Measurements from ENCODE around the gene TBC1D19.
"Not testable (repeated sequence)": the region's sequence is repeated elsewhere in the genome, so short reads cannot be mapped to it uniquely, and the experiment has no call there.

TBC1D19 gene

GRCh38 chr4:26596843-26597242 is 13.0 kb downstream of the TBC1D19 start:
- no peak for DNase-seq (ENCODE audit: low read depth in 2 of 2)

GRCh38 chr4:26601204-26601603 is 17.3 kb downstream of the TBC1D19 start:
- DNase-seq (ENCODE audit: low read depth in 2 of 2), result no peak

GRCh38 chr4:26607776-26608175 is 23.9 kb downstream of the TBC1D19 start:
- no peak for DNase-seq (ENCODE audit: low read depth in 2 of 2)

GRCh38 chr4:26609391-26609790 is 25.5 kb downstream of the TBC1D19 start:
- DNase-seq (ENCODE audit: low read depth in 2 of 2), result no peak

GRCh38 chr4:26609868-26610267 is 26.0 kb downstream of the TBC1D19 start:
- DNase-seq (ENCODE audit: low read depth in 2 of 2), result no peak

GRCh38 chr4:26611372-26611771 is 27.5 kb downstream of the TBC1D19 start:
- DNase-seq (ENCODE audit: low read depth in 2 of 2), result no peak

DNA sequence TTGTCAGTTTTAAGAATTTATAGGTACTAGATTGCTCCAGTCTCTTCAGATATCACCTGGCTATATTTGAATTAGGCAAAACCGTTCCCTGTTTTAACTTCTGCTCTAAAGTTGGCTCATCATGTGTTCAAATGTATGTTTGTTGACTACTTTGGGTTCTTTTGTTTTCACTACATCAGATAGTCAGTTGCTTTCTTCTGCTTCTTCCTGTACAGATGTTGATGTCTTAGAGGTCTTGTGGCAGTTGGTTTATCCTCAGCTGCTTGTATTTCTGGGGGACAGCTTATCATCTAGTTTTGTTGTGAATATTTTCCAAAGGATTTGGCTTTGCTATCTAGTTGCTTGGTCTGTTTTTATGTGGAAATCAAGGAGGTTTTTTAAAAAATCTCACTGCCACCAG is 28.0 kb downstream of the TBC1D19 start:
- DNase-seq (ENCODE audit: low read depth in 2 of 2), result no peak

DNA sequence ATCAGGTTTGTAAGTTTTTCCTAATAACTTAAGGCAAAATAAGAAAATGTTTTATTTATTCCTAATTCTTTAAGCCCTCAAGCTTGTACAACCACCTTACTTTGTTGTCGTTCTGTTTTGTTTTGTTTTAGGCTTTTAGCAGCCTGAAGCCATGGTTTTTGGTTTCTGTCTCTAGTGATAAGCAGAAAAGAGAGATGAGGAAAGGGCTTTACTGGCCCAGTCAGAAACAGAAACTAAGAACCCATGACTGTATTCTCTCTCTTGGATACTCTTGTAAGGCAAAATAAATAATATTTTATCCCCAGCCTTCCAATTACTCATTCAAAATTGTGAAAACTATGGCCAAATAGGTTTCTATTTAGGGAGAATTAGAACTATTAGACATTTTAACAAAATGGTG is 29.4 kb downstream of the TBC1D19 start:
- DNase-seq (ENCODE audit: low read depth in 2 of 2), result no peak

DNA sequence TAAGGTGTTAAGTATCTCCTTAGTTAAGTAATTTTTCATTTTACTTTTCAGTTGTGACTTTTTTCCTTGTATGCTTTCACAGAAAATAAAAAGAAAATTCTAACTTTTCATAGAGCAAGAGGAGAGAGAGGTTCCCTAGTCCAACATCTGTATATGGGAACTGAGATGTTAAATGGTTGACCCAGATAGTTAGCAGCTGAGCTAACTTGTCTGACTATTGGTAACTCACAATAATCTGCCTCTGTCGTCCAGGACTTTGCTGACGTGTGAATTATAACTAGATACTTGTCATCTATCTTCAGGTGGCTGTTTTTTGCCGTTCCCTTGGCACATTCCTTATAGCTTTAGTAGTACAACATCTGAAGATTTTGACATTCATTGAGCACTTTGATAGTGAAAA is 29.9 kb downstream of the TBC1D19 start:
- DNase-seq (ENCODE audit: low read depth in 2 of 2), result no peak

DNA sequence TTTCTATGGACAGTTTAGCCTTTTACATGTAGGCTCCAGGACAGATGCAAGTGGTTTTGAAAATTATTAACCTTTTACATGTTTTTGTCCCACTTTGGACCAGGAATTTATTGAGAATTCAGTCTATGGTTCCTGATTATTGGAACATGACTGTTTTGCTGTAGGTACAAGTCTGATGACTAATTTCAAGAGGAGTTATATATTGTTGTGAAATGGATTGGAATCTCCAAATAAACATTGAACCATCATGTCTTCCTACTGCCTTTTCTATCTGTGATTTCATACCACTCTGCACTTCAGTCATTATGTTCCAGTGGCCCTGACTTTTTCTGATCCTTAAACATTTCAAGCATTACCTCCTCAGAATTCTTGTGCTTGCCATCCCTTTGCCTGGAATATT is 35.9 kb downstream of the TBC1D19 start:
- no peak for DNase-seq (ENCODE audit: low read depth in 2 of 2)

DNA sequence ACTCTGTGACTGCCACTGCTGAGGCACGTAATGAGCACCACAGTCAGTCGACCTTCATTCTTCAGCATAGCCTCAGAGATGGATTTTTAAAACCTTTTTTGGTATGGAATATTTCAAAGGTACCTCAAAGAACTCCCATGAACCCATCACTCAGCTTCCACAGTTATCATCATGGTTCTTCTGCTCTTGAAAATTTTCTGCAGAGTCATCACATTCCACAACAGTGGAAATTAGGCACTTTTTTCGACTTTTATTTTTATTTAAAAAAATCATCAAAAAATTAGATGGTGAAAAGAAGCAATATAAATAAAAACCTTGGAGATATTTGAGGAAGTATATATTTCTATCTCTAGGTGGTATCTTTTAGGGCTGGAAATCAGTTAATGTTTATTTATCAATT is 37.5 kb downstream of the TBC1D19 start:
- no peak for DNase-seq (ENCODE audit: low read depth in 2 of 2)

GRCh38 chr4:26622913-26623312 is 39.0 kb downstream of the TBC1D19 start:
- DNase-seq (ENCODE audit: low read depth in 2 of 2), result no peak

- DNase-seq (ENCODE audit: low read depth in 2 of 2), result not testable (repeated sequence)
These were observed 42.8 kb downstream of the TBC1D19 start for GRCh38 chr4:26626658-26627057.

GRCh38 chr4:26632916-26633315 is 49.0 kb downstream of the TBC1D19 start:
- no peak for DNase-seq (ENCODE audit: low read depth in 2 of 2)

GRCh38 chr4:26634237-26634636 is 50.4 kb downstream of the TBC1D19 start:
- no peak for DNase-seq (ENCODE audit: low read depth in 2 of 2)

DNA sequence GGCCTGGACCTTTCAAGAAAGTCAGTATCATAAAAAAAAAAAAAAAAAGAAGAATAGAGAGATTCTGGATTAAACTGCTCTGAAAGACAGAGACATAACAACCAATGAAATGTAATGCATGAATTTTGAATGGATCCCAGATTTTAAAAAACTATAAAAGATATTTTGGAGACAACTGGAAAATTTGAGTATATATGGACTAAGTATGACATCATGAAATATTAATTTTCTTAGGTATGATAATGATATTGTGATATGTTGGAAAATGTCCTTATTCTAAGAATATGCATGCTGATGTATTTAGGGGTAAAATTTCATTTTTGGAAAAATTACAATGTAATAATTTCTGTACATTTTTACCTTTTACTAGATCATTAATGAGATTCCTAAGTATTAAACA is 52.6 kb downstream of the TBC1D19 start:
- DNase-seq (ENCODE audit: low read depth in 2 of 2), result no peak

GRCh38 chr4:26640639-26641038 is 56.8 kb downstream of the TBC1D19 start:
- DNase-seq (ENCODE audit: low read depth in 2 of 2), result not testable (repeated sequence)

DNA sequence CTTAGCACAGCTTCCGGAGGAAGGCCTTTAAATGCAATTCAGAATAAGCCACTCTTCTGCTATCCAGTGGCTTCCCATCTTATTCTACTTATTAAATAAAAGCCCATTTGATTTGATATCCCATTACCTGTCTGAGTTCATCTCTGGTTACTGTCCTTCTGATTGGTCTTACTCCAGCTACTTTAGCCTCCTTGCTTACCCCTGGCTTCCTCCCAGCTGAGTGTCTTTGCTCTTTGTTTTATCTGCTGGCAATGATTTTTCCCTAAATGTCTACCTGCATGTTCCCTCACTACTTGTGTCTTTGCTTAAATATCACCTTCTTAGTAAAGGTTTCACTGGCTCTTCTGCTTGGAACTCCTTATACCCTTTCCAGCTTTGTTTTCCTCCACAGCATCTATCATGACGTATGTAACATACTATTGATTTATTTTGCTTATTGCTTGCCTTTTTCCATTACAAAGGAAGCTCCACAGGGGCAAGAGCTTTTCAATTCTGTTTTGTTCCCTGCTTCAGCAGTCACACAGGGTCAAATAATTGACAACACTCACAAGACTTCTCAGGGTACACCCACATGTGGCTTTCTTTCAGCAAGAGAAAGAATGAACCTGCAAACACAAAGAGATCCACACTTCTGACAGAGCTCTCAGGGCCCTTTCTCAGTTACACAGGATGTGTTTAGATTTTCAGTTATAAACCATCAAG is 63.8 kb downstream of the TBC1D19 start:
- no peak for DNase-seq (ENCODE audit: low read depth in 2 of 2)

DNA sequence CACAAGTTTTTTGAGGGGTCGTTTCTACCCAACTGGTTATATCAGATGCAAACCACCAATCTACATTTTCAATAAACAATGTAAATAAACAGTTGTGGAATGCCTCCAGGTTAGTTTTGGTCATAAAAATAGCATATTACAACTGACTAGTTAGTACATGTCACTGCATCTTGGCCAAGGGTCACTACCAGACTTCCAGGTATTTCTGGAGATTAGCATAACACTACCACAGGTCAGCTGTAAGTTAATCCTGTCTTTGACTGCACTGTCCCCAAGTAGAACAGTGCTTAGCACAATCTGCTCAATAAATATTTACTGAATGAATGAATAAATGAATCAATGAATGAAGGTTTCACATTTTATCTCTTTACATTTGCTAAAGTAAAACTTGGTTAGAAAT is 64.4 kb downstream of the TBC1D19 start:
- DNase-seq (ENCODE audit: low read depth in 2 of 2), result no peak

- DNase-seq (ENCODE audit: low read depth in 2 of 2), result no peak
These were observed 76.4 kb downstream of the TBC1D19 start for GRCh38 chr4:26660261-26660660.

GRCh38 chr4:26663888-26664287 is 80.0 kb downstream of the TBC1D19 start:
- no peak for DNase-seq (ENCODE audit: low read depth in 2 of 2)

DNA sequence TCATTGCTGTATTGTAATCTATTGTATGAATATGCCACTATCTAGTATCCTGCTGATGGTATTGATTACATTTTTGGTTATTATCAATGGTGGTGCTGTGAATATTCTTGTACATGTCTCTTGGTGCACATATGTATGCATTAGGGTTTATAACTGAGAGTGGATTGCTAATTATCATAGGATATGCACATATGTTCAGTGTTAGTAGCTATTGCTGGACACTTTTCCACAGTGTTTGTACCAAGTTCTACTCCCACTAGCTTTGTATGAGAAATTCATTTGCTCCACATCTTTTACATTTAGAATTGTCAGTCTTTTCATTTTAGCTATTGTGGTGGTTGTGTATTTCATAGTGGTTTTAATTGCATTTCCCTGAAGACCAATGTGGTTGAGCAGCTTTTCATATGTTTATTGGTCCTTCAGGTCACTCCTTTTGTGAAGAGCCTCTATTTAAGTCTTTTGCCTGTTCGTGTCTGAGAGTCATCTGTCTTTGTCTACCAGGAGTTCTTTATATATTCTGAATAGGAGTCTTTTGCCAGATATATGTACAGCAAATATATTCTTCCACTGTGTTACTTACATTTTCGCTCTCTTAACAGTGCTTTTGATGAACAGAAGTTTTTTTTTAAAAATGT is 87.1 kb downstream of the TBC1D19 start:
- no peak for DNase-seq (ENCODE audit: low read depth in 2 of 2)

GRCh38 chr4:26679040-26679695 is 95.3 kb downstream of the TBC1D19 start:
- DNase-seq (ENCODE audit: low read depth in 2 of 2), result not testable (repeated sequence)
